GM21390 (cell line): ENCODE measurements around the gene SNX15.
"Not testable (repeated sequence)": the region's sequence is repeated elsewhere in the genome, so short reads cannot be mapped to it uniquely, and the experiment has no call there.

ENCODE experiments used
- ATAC-seq: cut with Tn5 transposase; IDR thresholded peaks from one replicate; pipeline ENCODE4 v1.9.1; 2021; ENCODE audit not compliant: unreplicated experiment

SNX15 gene

DNA sequence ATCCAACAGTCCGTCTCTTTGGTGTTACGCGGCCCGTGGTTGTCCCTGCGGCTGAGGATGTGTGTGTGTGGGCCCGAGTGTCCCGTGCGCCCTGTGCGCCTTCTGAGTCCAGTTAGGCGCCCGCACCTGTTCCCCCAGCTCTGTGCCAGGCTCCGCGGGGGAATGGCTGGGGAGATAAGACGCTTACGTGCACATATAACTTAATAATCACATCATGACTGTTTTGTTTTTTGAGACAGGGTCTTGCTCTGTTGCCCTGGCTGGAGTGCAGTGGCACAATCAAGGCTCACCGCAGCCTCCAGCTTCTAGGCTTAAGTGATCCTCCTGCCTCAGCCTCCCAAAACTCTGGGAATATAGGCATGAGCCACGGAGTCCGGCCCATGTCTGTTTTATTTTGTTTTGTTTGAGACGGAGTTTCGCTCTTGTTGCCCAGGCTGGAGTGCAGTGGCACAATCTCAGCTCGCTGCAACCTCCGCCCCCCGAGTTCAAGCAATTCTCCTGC, 12.5 kb upstream of the SNX15 start:
- no peak for ATAC-seq

GRCh38 chr11:65016705-65017104, 10.5 kb upstream of the SNX15 start:
- ATAC-seq, result no peak

DNA sequence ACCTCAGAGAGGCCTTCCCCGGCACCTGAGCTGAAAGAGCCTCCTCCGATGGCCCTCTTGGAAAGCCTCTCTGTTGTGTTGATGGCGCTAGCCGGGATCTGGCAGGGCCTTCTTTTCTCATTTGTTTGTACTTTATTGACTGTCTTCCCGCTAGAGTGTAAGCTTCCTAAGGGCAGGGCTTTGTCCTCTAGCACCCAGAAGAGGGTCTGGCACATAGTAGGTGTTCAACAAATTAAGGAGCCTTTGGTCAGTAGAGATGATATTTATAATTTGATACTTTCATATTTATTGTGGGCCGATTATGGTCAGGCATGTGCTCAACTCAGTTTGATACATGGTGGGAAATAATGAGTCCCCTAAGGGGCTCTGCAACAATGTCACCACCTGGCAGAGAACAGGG, 9.3 kb upstream of the SNX15 start:
- ATAC-seq, result no peak

- ATAC-seq, result no peak
Measured at GRCh38 chr11:65019824-65020223, 7.4 kb upstream of the SNX15 start.

GRCh38 chr11:65021003-65021402, 6.2 kb upstream of the SNX15 start:
- ATAC-seq, result no peak

GRCh38 chr11:65021509-65021908, 5.7 kb upstream of the SNX15 start:
- no peak for ATAC-seq

DNA sequence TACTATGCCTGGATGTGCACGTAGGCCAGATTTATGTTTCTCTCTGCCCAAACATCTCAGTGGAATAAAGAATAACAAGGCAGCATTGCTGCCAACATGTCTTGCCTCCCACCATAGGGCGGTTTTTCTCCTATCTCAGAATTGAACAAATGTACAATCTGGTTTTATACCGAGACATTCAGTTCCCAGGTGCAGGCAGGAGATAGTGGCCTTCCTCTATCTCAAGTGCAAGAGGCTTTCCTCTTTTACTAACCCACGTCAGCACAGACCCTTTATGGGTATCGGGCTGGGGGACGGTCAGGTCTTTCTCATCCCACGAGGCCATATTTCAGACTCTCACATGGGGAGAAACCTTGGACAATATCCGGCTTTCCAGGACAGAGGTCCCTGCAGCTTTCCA, 3.7 kb upstream of the SNX15 start:
- ATAC-seq, result not testable (repeated sequence)

- ATAC-seq, result no peak
Measured at GRCh38 chr11:65026810-65027209, 429 bp upstream of the SNX15 start.

GRCh38 chr11:65032216-65032615, 5.0 kb downstream of the SNX15 start:
- ATAC-seq, result no peak

DNA sequence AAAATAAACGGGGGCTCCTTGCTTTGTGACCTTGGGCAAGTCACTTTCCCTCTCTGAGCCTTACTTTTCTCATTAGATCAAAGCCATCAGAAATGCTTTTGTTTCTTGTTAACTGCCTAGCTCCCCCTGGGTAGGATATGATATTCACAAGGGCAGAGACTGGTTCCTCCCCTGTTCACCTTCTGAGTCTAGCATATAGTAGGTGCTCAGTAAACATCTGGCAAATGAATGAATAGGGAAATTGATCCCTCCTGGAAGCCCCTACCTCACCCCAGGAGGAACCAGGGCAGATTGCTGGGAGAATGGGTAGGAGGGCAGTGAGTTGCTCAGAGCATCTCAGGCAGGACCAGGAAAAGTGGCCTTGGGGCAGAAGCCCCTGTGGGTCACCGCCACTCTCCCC, 7.2 kb downstream of the SNX15 start:
- ATAC-seq, result no peak

GRCh38 chr11:65035579-65035978, 8.3 kb downstream of the SNX15 start:
- no peak for ATAC-seq

GRCh38 chr11:65036931-65037330, 9.7 kb downstream of the SNX15 start:
- no peak for ATAC-seq

DNA sequence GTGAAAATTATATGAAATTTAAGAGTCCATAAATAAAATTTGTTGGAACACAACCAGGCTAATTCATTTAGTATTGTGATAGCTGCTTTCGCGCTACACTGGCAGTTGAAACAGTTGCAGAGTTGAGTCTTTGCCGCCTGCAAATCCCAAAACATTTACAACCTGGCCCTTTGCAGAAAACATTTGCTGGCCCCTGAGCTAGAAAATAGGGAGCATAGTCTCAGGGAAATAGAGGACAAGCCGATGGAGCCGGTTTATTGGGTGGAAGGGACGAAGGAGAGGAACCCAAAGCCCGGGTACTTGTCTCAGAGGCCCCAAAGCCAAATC, 13.2 kb downstream of the SNX15 start:
- no peak for ATAC-seq

GRCh38 chr11:65040847-65041622, 13.8 kb downstream of the SNX15 start, which contains the start of gene SAC3D1:
Gene SAC3D1 (plus strand): TSS chr11:65041210. CDS start chr11:65041293, 83 bp downstream.
- ATAC-seq, result peak; percentile 82

DNA sequence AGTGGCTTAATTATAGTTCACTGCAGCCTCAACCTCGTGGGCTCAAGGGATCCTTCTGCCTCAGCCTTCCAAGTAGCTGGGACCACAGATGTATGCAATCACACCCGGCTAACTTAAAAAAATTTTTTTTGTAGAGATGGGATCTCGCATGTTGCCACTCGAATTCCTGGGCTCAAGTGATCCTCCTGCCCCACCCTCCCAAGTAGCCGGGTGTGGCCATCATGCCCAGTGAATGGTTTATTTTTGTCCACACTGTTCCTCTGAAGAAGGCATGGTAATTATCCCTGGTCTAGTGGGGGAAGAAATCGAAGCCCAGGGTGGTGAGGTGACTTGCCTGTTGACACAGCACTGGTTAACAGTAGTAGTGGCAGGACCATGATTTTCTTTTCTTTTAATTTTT, 15.7 kb downstream of the SNX15 start:
- ATAC-seq, result no peak

- ATAC-seq, result no peak
Measured at GRCh38 chr11:65043881-65044501, 16.8 kb downstream of the SNX15 start.

DNA sequence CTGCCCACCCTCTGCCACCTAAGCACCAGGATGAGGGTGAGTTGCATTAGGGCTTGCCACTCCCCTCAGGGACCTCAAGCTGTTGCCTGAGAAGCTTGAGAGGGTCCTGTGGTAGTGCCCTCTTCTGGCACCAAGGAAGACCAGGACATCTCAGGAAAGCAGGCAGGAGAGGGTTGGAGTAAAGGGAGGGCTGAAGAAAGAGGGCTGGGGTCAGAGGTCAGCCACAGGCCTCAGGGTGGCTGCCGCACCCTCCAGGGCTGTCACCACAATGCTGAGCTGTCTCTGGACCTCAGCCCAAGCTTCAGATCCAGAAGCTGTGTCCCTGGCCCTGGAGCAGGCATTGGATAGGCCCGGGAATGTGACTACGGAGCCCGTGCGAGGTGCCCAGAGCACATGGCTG, 17.8 kb downstream of the SNX15 start:
- no peak for ATAC-seq

- ATAC-seq, result no peak
Measured at GRCh38 chr11:65045728-65046127, 18.5 kb downstream of the SNX15 start.

- ATAC-seq, result no peak
Measured at GRCh38 chr11:65047581-65048422, 20.6 kb downstream of the SNX15 start.

DNA sequence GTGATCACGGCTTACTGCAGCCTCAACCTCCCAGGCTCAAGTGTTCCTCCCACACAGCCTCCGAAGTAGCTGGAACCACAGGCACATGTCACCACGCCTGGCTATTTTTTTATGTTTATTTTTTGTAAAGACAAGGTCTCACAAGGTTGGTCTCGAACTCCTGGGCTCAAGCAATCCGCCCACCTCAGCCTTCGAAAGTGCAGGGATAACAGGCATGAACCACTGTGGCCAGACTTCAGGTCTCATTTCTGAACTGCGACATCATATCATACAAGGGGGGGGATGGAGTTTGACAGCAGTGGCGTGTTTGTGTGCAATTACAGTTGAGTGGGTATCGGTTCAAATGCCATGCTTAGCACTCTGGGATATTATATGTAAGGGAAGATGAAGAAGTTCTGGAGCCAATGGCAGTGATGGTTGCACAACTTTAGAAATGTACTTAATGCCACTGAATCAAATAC, 24.2 kb downstream of the SNX15 start:
- ATAC-seq, result no peak

DNA sequence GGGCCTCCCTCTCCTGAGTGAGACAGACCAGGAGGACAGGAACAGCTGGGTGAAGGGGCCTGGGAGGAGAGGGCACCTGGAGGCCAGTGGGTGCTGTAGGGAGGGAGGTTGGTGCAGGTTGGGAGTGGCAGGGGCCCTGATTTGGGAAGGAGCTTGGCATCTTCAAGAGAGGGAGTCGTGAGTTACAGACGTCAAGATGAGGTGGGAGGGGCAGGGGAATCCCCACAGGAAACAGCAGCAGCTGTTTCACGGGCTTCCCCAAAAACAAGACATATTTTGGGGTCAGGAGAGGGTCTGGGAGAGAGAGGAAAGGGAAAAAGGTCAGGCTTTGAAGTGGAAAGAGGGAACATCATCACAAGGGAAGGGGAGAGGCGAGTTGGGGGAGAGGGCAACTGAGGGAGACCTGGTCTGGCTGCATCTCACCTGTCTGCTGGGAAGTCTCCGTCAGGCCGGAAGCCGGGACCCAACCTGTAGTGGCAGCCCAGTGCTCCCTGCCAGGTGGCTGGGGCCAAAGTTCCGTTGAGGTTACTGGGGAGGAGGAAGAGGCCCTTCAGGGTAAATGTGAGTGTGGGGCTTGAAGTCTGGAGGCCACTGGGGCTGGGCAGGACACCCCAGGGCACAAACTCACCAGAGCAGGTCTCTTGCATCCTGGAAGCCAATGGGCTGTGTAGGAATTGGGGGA, 26.7 kb downstream of the SNX15 start:
- no peak for ATAC-seq
